Psoas muscle (tissue), 8 donors: Measurements from ENCODE around the gene LRRC32. TPM values are rescaled to one million over a fixed set of nuclear protein-coding genes. Genes with fewer than 3 reads are reported as not detected.
A peak's percentile ranks its signal among the peaks of the same experiment; 100 is the strongest.

ENCODE experiments used
- ATAC-seq, 4 donors: fragments of 200-7000 bp; cut with Tn5 transposase; one replicate each; pipeline ENCODE4 v1.9.1; 2020; ENCODE audit warnings: moderate library complexity in 3 of 4, mild to moderate bottlenecking in 2 of 4
- DNase-seq, 2 donors: peaks; one replicate each; pipeline ENCODE4 v3.0.0-alpha.2; 2020
- H3K27ac ChIP-seq: fragments of 200-600 bp; one replicate; pipeline ENCODE4 v1.8.0; 2022
- H3K27me3 ChIP-seq, 3 donors: fragments of 200-600 bp in 1 of 3; one replicate each; pipeline versions ENCODE4 v1.6.1 to v1.8.0; 2013 to 2022; ENCODE audit warnings: low read length in 2 of 3, mild to moderate bottlenecking in 2 of 3, moderate library complexity in 1 of 3; ENCODE audit not compliant: insufficient read depth in 3 of 3
- H3K36me3 ChIP-seq, 2 donors: fragments of 200-600 bp in 1 of 2; one replicate each; pipeline versions ENCODE4 v1.6.1 to v1.8.0; 2013 to 2022; ENCODE audit warnings: low read depth in 1 of 2, mild to moderate bottlenecking in 1 of 2, moderate library complexity in 1 of 2; ENCODE audit not compliant: insufficient read depth in 1 of 2
- H3K4me1 ChIP-seq: fragments of 200-600 bp; one replicate; pipeline ENCODE4 v1.8.0; 2022
- H3K4me3 ChIP-seq: fragments of 200-600 bp; one replicate; pipeline ENCODE4 v1.8.0; 2022; ENCODE audit warnings: mild to moderate bottlenecking
- H3K9me3 ChIP-seq: fragments of 200-600 bp; one replicate; pipeline ENCODE4 v1.8.0; 2022
- WGBS, 3 donors: extraction: QIAGEN DNeasy Blood & Tissue Kit; methylation state at CpG; one replicate each; pipeline versions ENCODE4 v1.1.6 to v1.1.7; 2013; 5-methylcytosine and 5-hydroxymethylcytosine counted together
- intact Hi-C, 2 donors: fragments of 100-400 bp; cut with DNase I; formaldehyde crosslinking; loops; one replicate each; pipeline versions ENCODE4 v1.11.0 to v1.14.2; 2022
- polyA plus RNA-seq, 3 donors: library from polyadenylated mRNA; stranded (reverse); fragments of 200-250 nt; gene quantifications; one replicate each; pipeline ENCODE4 v1.2.3, GENCODE V29; 2013
- total RNA-seq, 4 donors: library from RNA; stranded (reverse); fragmentation: NEBNext Ultra II Directional in 2 of 4; extraction: Animal tissue kit (Norgen Biotek cat#: 25700) in 2 of 4; gene quantifications; one replicate each; pipeline versions ENCODE4 v1.2.1 to v1.2.4, GENCODE V29; 2021 to 2023
- TF ChIP-seq, protein P1 (sequence below): fragments of 200-600 bp; IDR thresholded peaks from one replicate; pipeline ENCODE4 v1.8.0; 2022; ENCODE audit warnings: antibody characterized with exemption
- donor health status: healthy with polysubstance abuse.
- donor health status: DM: no; HTN: no; CAD: no; lungs with moderate emphysema.
- donor health status: Bipolar disorder and iron deficiency.
- donor health status: healthy.
- donor health status: DM: yes; HTN: yes; CAD: no.
- donor health status: DM: no; HTN: no; CAD: no.
- donor health status: DM: no; HTN: no; CAD: no.
- donor health status: DM: yes; HTN: yes; CAD: no.

LRRC32 gene
- total and polyA plus RNA-seq, 7 donors, result 14.7 to 32.9 (median 16.7) TPM

DNA sequence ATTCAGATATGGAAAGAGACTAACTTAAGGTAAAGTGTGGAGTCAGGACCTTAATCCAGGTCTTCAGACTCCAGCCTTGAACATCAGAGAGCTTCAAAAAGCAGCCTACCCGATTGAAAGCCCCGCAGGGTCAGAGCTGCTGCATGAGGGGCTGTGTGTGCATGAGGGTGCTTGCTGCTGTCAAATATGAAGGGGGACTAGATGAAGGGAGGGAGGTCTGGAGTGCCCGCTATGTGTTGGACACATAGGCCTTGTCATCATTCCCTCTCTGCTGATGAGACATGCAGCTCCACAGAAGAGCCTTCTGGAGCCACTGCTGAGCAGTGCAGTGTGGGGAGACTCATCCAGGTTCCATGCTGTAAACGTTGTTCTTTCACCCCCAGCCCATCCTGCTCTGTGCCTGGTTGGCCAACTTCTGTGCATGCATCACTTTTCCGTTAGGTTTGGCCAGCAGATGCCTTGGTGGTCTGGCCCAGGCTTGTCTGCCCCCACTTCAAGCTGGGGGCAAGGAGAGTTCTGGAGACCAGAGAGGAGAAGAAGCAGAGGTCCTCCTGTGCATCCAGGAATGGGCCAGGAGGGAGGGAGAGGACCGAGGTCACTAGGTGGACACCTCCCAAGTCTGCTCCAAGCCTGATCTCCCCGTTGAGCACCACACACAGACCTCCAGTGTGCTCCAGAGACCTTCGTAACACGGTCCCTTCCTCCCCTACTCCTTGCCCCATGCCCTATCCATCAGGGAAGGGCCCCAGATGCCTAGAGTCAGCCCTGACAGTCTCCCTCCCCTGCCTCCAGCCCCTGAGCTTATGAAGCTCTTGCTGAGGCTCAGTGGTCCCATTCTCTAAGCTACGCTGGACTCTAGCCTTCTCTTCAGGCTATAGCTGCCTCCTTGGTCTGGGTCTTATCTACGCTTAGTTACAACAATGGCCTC lies 32.0 kb downstream of the LRRC32 start:
- no peak for ATAC-seq
- H3K27ac ChIP-seq, result peak overlapping the region; percentile 27

DNA sequence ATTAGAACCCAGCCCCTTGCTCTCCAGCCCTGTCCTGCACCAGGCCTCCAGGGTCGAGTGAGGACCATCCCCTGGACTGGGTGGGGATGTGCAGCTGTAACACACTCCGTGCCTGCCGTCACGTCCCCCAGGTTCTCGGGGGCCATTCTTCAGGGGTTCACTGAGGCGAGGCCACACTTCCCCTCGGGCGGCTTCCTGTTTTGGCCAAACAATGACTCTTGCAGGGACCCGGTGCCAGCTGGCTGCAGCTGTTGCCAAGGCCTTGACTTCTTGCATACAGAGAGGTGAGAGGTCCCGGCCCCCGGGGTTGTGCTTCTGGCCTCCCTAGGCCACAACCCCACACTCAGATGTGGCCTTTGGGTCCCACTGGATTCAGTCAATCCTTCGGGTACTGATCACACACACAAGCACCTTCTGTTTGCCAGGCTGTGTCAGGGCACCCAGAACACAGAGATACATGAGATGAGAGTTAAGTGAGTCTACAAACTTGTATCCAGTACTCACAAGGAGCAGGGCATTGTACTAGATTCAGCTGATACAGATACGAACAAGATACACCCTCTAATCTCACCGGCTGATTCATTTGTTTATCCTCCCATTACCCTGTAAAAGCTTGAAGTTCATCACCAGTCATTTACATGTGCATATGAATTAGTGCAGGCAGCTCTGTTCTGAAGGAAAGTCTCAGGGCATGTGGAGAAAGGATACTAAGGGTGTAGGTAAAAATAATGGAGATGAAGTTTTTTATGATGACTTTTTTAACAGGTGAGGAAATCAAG lies 32.9 kb downstream of the LRRC32 start:
- H3K4me3 ChIP-seq, result no peak overlapping the region
- intact Hi-C loops, result no loop called here
- TF ChIP-seq, protein P1, sequence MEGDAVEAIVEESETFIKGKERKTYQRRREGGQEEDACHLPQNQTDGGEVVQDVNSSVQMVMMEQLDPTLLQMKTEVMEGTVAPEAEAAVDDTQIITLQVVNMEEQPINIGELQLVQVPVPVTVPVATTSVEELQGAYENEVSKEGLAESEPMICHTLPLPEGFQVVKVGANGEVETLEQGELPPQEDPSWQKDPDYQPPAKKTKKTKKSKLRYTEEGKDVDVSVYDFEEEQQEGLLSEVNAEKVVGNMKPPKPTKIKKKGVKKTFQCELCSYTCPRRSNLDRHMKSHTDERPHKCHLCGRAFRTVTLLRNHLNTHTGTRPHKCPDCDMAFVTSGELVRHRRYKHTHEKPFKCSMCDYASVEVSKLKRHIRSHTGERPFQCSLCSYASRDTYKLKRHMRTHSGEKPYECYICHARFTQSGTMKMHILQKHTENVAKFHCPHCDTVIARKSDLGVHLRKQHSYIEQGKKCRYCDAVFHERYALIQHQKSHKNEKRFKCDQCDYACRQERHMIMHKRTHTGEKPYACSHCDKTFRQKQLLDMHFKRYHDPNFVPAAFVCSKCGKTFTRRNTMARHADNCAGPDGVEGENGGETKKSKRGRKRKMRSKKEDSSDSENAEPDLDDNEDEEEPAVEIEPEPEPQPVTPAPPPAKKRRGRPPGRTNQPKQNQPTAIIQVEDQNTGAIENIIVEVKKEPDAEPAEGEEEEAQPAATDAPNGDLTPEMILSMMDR, result no peak
- WGBS, 3 donors, result 46 to 53% (median 52%) methylated on average over 14 of the region's 14 CpGs
- peaks cover 0 to 3% (median 0%) of the 10 kb centered on the region in 3 donors for H3K27me3 ChIP-seq
- ATAC-seq, result peak in 3 of 4 donors; percentile 35 to 61 (median 41)
- H3K36me3 ChIP-seq, result no peaks in the 10 kb centered on the region
- peak overlapping the region; percentile 55 for H3K27ac ChIP-seq
- H3K9me3 ChIP-seq, result no peaks in the 10 kb centered on the region
- DNase-seq, result peak; percentile 71 to 87
- no peaks in the 10 kb centered on the region for H3K4me1 ChIP-seq

More for the DNA sequence above, 32.0 kb downstream of the LRRC32 start:
- TF ChIP-seq, protein P1, result no peak
- H3K27me3 ChIP-seq, result peaks cover 0 to 3% (median 0%) of the 10 kb centered on the region in 3 donors
- DNase-seq, result no peak
- no peaks in the 10 kb centered on the region for H3K4me1 ChIP-seq
- H3K9me3 ChIP-seq, result no peaks in the 10 kb centered on the region
- no peak overlapping the region for H3K4me3 ChIP-seq
- no peaks in the 10 kb centered on the region for H3K36me3 ChIP-seq
- 85 to 89% (median 86%) methylated on average over 11 of the region's 11 CpGs for WGBS, 3 donors
- intact Hi-C loops, result no loop called here

DNA sequence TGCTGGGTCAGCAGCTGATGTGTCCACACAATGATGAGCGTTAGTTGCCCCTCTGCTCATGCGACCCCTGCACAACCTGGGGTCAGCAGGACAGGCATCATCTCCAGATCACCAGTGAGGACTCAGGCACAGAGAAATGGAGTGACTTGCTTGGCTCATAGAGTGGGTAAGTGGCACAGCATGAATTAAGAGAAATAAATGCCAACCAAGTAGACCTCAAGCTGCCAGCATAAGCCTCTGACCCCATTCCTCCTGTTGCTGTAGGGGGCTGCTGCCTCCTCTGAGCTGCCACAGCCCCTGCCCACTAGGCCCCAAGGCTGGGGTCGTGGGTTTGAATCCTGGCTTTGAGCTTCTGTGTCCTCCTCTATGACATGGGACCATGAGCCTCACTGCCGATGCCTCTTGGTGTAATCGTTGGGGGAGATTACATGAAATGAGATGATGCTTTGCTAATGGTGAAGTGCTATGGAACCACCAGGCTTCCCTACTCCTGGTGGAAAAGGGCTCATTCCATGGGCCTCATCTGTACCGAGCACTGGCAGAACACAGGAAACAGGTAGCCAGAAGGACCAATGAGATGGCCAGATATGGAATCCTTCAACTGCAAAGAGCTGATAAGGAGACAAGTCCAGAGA lies 33.6 kb downstream of the LRRC32 start:
- no peak for ATAC-seq
- peak overlapping the region; percentile 55 for H3K27ac ChIP-seq
- H3K27me3 ChIP-seq, result peaks cover 0 to under 1% (median 0%) of the 10 kb centered on the region in 3 donors

DNA sequence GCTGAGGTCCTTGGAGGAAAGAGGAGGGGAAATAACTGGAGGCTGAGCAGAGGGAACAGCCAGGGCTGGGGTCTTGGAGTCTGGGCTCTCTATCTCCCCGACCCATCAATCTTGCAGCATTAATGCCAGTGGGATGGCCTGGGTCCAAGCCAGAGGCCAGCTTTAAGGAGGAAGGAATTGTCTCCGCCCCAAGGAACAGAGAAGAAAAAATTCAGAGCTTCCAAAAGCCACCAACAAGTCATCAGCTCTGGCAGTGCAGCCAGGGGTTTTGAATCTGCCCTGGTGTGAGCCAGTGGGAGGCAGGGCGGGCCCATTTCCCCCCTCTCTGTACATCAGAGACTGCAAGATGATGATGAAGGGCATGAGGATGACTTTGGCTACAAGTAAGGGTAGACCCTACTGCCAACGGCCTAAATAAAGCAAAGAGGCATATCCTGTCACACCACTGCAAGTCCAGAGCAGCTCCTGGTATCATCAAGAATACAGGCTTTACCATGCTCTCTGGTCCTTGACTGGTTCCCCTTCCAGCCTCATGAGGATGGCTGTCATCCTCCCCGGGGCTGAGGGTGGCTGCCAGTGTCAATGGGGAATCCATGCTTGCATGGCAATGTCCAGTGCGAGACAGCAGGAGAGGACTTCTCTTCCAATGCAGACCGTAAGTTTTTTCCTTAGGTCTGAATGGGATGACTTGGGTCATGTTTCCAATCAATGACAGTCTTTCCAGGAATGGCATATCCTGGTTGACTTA lies 34.4 kb downstream of the LRRC32 start:
- Histone ChIP-seq H3K9me3 (no peaks in the 10 kb centered on the region), H3K4me3 (no peak overlapping the region), H3K4me1 (no peaks in the 10 kb centered on the region), H3K27ac (peak overlapping the region; percentile 55), H3K27me3 (no peaks in the 10 kb centered on the region), H3K36me3 (no peaks in the 10 kb centered on the region)
- 83 to 85% (median 84%) methylated on average over 7 of the region's 7 CpGs for WGBS, 3 donors
- DNase-seq, result no peak
- intact Hi-C loops, result no loop called here
- TF ChIP-seq, protein P1, result no peak
- ATAC-seq, result no peak

More for the DNA sequence above, 33.6 kb downstream of the LRRC32 start:
- no peak for DNase-seq
- no peak overlapping the region for H3K4me3 ChIP-seq
- H3K9me3 ChIP-seq, result no peaks in the 10 kb centered on the region
- WGBS, 3 donors, result 88 to 94% (median 92%) methylated on average over 6 of the region's 6 CpGs
- H3K4me1 ChIP-seq, result no peaks in the 10 kb centered on the region
- no peaks in the 10 kb centered on the region for H3K36me3 ChIP-seq
- intact Hi-C loops, result no loop called here
- TF ChIP-seq, protein P1, result no peak
